Central memory CD8-positive, alpha-beta T cell (primary cell): ENCODE data around the gene KANSL1.

Experiments used
- ATAC-seq: fragments of 150-1000 bp; cut with Tn5 transposase; replicated peaks from 2 replicates; pipeline ENCODE4 v1.10.0; 2022; ENCODE audit warnings: mild to moderate bottlenecking, moderate FRiP score, moderate number of reproducible peaks; ENCODE audit not compliant: poor library complexity, severe bottlenecking; ENCODE audit errors: extremely low read depth
- DNase-seq, 2 donors: peaks; one replicate each; pipeline ENCODE4 v3.0.0; 2021; ENCODE audit warnings: low spot score in 2 of 2
- H3K27ac Mint-ChIP-seq: one replicate; pipeline ENCODE4 v1.8.0; 2022; ENCODE audit warnings: low read depth, mild to moderate bottlenecking, moderate library complexity, mixed read lengths
- H3K27me3 Mint-ChIP-seq: one replicate; pipeline ENCODE4 v1.8.0; 2022; ENCODE audit warnings: mixed read lengths
- H3K36me3 Mint-ChIP-seq: one replicate; pipeline ENCODE4 v1.8.0; 2022; ENCODE audit warnings: mild to moderate bottlenecking, moderate library complexity, mixed read lengths; ENCODE audit not compliant: insufficient read depth
- H3K4me1 Mint-ChIP-seq: one replicate; pipeline ENCODE4 v1.8.0; 2022; ENCODE audit warnings: mixed read lengths
- H3K4me3 Mint-ChIP-seq: one replicate; pipeline ENCODE4 v1.8.0; 2022; ENCODE audit warnings: mild to moderate bottlenecking, moderate library complexity, mixed read lengths
- H3K9me3 Mint-ChIP-seq: one replicate; pipeline ENCODE4 v1.8.0; 2022; ENCODE audit warnings: mixed read lengths

Gene KANSL1

DNA sequence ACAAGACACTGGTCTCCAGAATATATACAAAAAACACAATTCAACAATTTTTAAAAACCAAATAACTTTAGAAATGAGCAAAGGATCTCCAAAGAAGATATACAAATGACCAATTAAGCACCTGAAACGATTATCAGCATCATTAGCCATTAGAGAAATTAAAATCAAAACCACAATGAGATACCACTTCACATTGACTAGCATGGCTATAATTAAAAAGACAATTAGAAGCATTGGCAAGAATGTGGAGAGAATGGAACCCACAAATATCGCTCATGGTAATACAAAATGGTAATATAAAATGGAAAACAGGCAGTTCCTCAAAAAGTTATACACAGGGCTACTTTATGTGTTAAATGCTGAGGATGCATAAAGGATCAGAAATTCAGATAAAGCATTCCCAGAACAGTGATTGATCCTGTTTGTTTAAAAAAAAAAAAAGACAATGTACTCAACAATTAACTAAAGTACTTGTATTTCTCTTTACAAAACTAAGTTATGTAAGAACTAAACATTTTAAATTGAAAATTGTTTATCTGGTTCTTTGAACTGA is 52.5 kb downstream of the KANSL1 start:
- no peak for DNase-seq
- H3K9me3 Mint-ChIP-seq = no peaks in the 10 kb centered on the region
- peaks cover 94% of the 10 kb centered on the region for H3K4me1 Mint-ChIP-seq
- ATAC-seq = no peak
- peaks cover 26% of the 10 kb centered on the region for H3K36me3 Mint-ChIP-seq
- no peaks in the 10 kb centered on the region for H3K27me3 Mint-ChIP-seq
- H3K27ac Mint-ChIP-seq = peak overlapping the region; percentile 56
- no peak overlapping the region for H3K4me3 Mint-ChIP-seq

- peak overlapping the region; percentile 19 for H3K4me3 Mint-ChIP-seq
- H3K27ac Mint-ChIP-seq = peak overlapping the region; percentile 56
- ATAC-seq (no peak), DNase-seq (no peak)
- H3K27me3 Mint-ChIP-seq = no peaks in the 10 kb centered on the region
- no peaks in the 10 kb centered on the region for H3K9me3 Mint-ChIP-seq
- peaks cover 34% of the 10 kb centered on the region for H3K36me3 Mint-ChIP-seq
- peaks cover 92% of the 10 kb centered on the region for H3K4me1 Mint-ChIP-seq
These were observed 53.6 kb downstream of the KANSL1 start for GRCh38 chr17:46139432-46140210.

DNA sequence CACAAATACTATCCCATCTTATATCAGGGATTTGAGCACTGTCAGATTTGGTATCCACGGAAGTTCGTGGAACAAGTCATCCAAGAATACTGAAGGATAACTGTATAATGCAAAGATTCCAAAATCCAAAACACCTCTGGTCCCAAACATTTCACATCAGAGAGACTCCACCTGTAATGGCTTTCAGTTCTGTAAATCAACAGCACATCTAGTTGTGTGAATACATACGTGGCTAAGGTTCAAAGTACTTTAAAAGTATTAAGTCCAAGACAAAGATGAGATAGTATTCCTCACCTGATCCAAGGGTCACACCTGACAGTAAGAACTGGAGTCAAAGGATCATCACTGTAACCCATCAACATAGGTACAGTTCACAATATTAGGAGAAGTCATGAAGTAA is 54.8 kb downstream of the KANSL1 start:
- H3K27me3 Mint-ChIP-seq = no peaks in the 10 kb centered on the region
- H3K4me3 Mint-ChIP-seq = peak overlapping the region; percentile 13
- no peak for ATAC-seq
- no peaks in the 10 kb centered on the region for H3K9me3 Mint-ChIP-seq
- H3K27ac Mint-ChIP-seq = peak overlapping the region; percentile 56
- peaks cover 28% of the 10 kb centered on the region for H3K36me3 Mint-ChIP-seq
- H3K4me1 Mint-ChIP-seq = peaks cover 91% of the 10 kb centered on the region
- DNase-seq = no peak

GRCh38 chr17:46136820-46137219 is 56.4 kb downstream of the KANSL1 start:
- H3K4me1 Mint-ChIP-seq = peaks cover 96% of the 10 kb centered on the region
- no peaks in the 10 kb centered on the region for H3K9me3 Mint-ChIP-seq
- H3K4me3 Mint-ChIP-seq = peak overlapping the region; percentile 13
- peak overlapping the region; percentile 56 for H3K27ac Mint-ChIP-seq
- DNase-seq (no peak), ATAC-seq (no peak)
- H3K36me3 Mint-ChIP-seq = peaks cover 28% of the 10 kb centered on the region
- no peaks in the 10 kb centered on the region for H3K27me3 Mint-ChIP-seq

GRCh38 chr17:46135879-46136563 is 57.2 kb downstream of the KANSL1 start:
- H3K4me3 Mint-ChIP-seq = peak overlapping the region; percentile 5
- ATAC-seq = peak; percentile 63

DNA sequence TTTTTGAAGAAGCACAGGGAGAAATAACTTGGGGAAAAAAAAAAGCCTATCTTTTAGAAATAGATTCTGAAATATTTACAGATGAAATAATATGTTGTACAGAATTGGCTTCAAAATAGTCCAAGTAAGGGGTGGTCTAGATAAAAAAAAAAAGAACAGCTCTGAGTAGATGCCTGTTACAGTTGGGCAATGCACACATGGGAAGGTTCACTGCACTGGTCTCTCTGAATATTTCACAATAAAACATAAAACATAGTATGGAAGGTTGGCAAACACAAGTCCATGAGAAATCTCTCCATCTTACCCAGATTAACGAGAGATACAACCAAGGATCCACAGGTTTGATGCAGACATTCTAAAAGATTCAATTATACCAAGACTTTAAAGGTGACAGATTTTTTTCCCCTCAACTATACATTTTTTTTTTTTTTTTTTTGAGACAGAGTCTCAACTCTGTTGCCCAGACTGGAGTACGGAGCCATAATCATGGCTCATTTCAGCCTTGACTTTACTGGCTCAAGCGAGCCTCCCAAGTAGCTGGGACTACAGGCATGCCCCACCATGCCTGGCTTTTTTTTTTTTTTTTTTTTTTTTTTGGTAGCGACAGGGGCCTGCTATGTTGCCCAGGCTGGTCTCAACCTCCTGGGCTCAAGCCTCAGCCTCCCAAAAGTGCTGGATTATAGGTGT is 58.0 kb downstream of the KANSL1 start:
- Mint-ChIP-seq H3K27ac (peak overlapping the region; percentile 61), H3K9me3 (no peaks in the 10 kb centered on the region), H3K27me3 (no peaks in the 10 kb centered on the region), H3K4me3 (peak overlapping the region; percentile 8), H3K4me1 (peaks cover 95% of the 10 kb centered on the region), H3K36me3 (peaks cover 26% of the 10 kb centered on the region)
- ATAC-seq (no peak), DNase-seq (no peak)

More at GRCh38 chr17:46135879-46136563, 57.2 kb downstream of the KANSL1 start:
- Mint-ChIP-seq H3K27ac (peak overlapping the region; percentile 56), H3K36me3 (peaks cover 26% of the 10 kb centered on the region), H3K27me3 (no peaks in the 10 kb centered on the region), H3K9me3 (no peaks in the 10 kb centered on the region), H3K4me1 (peaks cover 95% of the 10 kb centered on the region)
- no peak for DNase-seq

DNA sequence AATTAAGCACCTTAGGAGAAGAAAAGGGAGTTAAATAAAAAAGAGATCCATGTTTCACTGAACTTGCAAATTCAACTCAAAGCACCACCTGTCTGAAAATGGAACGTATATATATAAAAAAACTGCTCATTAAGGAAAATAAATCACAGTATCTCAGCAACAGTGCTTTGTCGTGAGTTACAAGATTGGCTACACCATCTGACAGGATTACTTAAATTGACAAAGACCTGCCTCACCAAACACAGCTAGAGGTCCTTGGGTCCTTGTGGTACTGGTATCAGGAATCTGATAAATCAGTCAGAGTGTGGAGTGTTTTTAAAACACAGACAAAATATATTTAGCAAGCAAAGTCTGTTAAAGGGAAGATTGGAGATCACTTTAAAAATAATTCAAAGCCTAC is 63.9 kb downstream of the KANSL1 start:
- Mint-ChIP-seq H3K27ac (peak overlapping the region; percentile 73), H3K4me1 (peaks cover 76% of the 10 kb centered on the region), H3K27me3 (no peaks in the 10 kb centered on the region), H3K9me3 (no peaks in the 10 kb centered on the region), H3K4me3 (peak overlapping the region; percentile 28), H3K36me3 (peaks cover 10% of the 10 kb centered on the region)
- DNase-seq = no peak
- ATAC-seq = no peak

GRCh38 chr17:46128453-46128852 is 64.8 kb downstream of the KANSL1 start:
- Mint-ChIP-seq H3K4me1 (peaks cover 77% of the 10 kb centered on the region), H3K27ac (peak overlapping the region; percentile 73), H3K4me3 (peak overlapping the region; percentile 28), H3K36me3 (peaks cover 10% of the 10 kb centered on the region), H3K27me3 (no peaks in the 10 kb centered on the region), H3K9me3 (no peaks in the 10 kb centered on the region)
- ATAC-seq (no peak), DNase-seq (no peak)

DNA sequence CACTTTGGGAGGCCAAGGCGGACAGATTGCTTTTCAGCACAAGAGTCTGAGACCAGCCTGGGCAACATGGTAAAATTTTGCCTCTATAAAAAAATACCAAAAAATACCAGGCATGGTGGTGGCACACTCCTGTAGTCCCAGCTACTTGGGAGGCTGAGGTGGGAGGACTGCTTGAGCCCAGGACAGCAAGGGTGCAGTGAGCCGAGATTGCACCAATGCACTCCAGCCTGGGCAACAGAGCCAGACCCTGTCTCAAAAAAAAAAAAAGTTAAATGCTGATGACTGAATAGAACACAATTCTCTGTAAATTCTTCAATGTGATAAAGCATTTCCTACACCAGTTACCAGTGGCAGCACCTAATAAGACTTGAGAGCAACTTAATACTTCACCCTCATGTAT is 65.7 kb downstream of the KANSL1 start:
- Mint-ChIP-seq H3K9me3 (no peaks in the 10 kb centered on the region), H3K27me3 (no peaks in the 10 kb centered on the region), H3K4me1 (peaks cover 73% of the 10 kb centered on the region), H3K27ac (peak overlapping the region; percentile 73), H3K4me3 (no peak overlapping the region), H3K36me3 (peaks cover 5% of the 10 kb centered on the region)
- ATAC-seq (no peak), DNase-seq (no peak)

- no peaks in the 10 kb centered on the region for H3K9me3 Mint-ChIP-seq
- peaks cover 5% of the 10 kb centered on the region for H3K36me3 Mint-ChIP-seq
- H3K4me1 Mint-ChIP-seq = peaks cover 74% of the 10 kb centered on the region
- no peak overlapping the region for H3K4me3 Mint-ChIP-seq
- no peak overlapping the region for H3K27ac Mint-ChIP-seq
- no peaks in the 10 kb centered on the region for H3K27me3 Mint-ChIP-seq
- DNase-seq = no peak
- no peak for ATAC-seq
These were observed 66.4 kb downstream of the KANSL1 start for GRCh38 chr17:46126840-46127239.

DNA sequence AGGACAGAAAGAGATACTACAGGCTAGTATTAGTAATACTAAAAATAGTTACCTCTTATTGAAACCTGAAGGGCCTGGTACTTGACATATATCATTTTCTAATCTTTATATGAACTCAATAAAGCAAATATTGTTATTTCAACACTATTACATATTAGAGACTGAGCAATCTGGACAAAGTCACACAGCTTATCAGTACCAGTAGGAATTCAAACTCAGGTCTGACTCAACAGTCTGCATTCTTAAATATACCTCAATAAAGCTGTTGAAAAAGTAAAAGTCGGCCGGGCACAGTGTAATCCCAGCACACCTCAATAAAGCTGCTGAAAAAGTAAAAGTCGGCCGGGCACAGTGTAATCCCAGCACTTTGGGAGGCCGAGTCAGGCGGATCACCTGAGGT is 67.4 kb downstream of the KANSL1 start:
- Mint-ChIP-seq H3K27ac (no peak overlapping the region), H3K27me3 (no peaks in the 10 kb centered on the region), H3K9me3 (no peaks in the 10 kb centered on the region), H3K4me3 (no peak overlapping the region), H3K36me3 (peaks cover 7% of the 10 kb centered on the region), H3K4me1 (peaks cover 75% of the 10 kb centered on the region)
- no peak for ATAC-seq
- no peak for DNase-seq

DNA sequence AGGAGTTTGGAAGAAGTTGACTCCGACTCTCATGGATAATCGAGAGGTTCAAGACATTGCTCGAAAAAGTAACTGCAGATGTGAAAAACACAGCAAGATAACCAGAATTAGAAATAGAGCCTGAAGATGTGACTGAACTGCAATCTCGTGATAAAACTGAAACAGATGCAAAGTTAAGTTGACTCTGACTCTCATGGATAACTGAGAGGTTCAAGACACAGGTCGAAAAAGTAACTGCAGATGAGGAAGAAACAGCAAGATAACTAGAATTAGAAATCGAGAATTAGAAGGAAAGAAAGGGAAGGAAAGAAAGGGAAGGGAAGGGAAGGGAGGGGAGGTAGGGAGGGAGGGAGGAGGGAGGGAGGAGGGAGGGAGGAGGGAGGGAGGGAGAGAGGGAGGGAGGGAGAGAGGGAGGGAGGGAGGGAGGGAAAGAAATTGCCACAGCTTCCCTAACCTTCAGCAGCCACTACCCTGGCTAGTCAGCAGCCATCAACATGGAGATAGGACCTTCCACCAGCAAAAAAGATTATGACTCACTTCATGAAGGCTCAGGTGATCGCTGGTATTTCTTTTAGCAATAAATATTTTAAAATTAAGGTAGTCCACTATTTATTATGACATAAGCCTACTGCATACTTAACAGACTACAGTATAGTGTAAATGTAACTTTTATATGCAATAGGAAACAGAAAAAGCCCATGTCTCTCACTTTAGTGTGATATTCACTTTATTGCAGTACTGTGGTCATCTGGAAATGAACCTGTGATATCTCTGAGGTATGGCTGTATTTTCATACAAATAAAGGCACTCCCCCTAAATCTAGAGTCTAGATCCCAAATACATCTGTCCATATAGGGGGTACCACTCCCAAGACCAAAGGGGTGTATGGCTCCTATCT is 68.3 kb downstream of the KANSL1 start:
- no peaks in the 10 kb centered on the region for H3K27me3 Mint-ChIP-seq

More for the DNA sequence above, 68.3 kb downstream of the KANSL1 start:
- no peak for DNase-seq
- H3K4me3 Mint-ChIP-seq = peak overlapping the region; percentile 8
- H3K27ac Mint-ChIP-seq = peak overlapping the region; percentile 40
- H3K36me3 Mint-ChIP-seq = peaks cover 9% of the 10 kb centered on the region
- ATAC-seq = no peak
- no peaks in the 10 kb centered on the region for H3K9me3 Mint-ChIP-seq
- peaks cover 76% of the 10 kb centered on the region for H3K4me1 Mint-ChIP-seq
